ENCODE measurements around the gene GRK4.

The GRK4 gene

DNA sequence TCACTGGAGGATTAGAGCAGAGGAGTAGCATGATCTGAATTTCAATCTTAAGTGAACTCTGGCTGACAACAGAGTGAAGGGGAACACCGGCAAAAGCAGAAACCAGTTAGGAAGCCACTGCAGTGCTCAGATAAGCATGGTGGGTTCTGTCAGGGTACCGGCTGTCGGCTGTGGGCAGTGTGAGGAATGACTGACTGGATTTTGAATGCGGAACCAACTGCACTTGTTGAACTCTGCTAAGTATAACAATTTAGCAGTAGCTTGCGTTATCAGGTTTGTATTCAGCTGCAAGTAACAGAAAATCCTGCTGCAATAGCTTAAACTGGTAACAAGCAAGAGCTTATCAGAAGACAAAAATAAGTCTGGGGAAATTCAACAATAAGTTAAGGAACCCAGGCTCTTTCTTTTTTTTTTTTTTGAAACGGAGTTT, 116.3 kb downstream of the GRK4 start:
- H2AFZ ChIP-seq (ENCODE audit: low read length) = no peak overlapping the region
- no peaks in the 10 kb centered on the region for H3K9me3 ChIP-seq (ENCODE audit: insufficient read depth, low read depth, low read length)
- H3K27me3 ChIP-seq (ENCODE audit: insufficient read depth, low read length, poor library complexity, severe bottlenecking) = no peaks in the 10 kb centered on the region
- peak overlapping the region; percentile 25 for H3K9ac ChIP-seq (ENCODE audit: low read depth, low read length, poor library complexity, severe bottlenecking)
- peak overlapping the region; percentile 50 for H3K4me3 ChIP-seq (ENCODE audit: low read length, poor library complexity, severe bottlenecking)
- 0 out of 2 replicates have a peak, but pooled peaks cover 2% of the 10 kb centered on the region for H3F3A ChIP-seq (ENCODE audit: low read depth)
- peaks cover 57% of the 10 kb centered on the region for H3K4me1 ChIP-seq (ENCODE audit: insufficient read depth, low read length, poor library complexity, severe bottlenecking)
- peak overlapping the region; percentile 73 for H3K4me2 ChIP-seq (ENCODE audit: low read depth, low read length, poor library complexity, severe bottlenecking)
- H4K20me1 ChIP-seq (ENCODE audit: insufficient read depth, low read length, poor library complexity, severe bottlenecking) = peaks cover 56% of the 10 kb centered on the region
- H3K36me3 ChIP-seq (ENCODE audit: insufficient read depth, low read length) = no peaks in the 10 kb centered on the region
- peaks cover 92% of the 10 kb centered on the region for H3K79me2 ChIP-seq (ENCODE audit: insufficient read depth, low read length)
- TF ChIP-seq EZH2phosphoT487 (IDR thresholded peaks at IDR 0.05; ENCODE audit: borderline replicate concordance) = no peak
- TF ChIP-seq, protein P1, sequence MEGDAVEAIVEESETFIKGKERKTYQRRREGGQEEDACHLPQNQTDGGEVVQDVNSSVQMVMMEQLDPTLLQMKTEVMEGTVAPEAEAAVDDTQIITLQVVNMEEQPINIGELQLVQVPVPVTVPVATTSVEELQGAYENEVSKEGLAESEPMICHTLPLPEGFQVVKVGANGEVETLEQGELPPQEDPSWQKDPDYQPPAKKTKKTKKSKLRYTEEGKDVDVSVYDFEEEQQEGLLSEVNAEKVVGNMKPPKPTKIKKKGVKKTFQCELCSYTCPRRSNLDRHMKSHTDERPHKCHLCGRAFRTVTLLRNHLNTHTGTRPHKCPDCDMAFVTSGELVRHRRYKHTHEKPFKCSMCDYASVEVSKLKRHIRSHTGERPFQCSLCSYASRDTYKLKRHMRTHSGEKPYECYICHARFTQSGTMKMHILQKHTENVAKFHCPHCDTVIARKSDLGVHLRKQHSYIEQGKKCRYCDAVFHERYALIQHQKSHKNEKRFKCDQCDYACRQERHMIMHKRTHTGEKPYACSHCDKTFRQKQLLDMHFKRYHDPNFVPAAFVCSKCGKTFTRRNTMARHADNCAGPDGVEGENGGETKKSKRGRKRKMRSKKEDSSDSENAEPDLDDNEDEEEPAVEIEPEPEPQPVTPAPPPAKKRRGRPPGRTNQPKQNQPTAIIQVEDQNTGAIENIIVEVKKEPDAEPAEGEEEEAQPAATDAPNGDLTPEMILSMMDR (conservative IDR thresholded peaks at IDR 0.05; ENCODE audit: low read length) = no peak
- H3K9me2 ChIP-seq (replicated peaks; ENCODE audit: low read depth, low read length) = no peaks in the 10 kb centered on the region

DNA sequence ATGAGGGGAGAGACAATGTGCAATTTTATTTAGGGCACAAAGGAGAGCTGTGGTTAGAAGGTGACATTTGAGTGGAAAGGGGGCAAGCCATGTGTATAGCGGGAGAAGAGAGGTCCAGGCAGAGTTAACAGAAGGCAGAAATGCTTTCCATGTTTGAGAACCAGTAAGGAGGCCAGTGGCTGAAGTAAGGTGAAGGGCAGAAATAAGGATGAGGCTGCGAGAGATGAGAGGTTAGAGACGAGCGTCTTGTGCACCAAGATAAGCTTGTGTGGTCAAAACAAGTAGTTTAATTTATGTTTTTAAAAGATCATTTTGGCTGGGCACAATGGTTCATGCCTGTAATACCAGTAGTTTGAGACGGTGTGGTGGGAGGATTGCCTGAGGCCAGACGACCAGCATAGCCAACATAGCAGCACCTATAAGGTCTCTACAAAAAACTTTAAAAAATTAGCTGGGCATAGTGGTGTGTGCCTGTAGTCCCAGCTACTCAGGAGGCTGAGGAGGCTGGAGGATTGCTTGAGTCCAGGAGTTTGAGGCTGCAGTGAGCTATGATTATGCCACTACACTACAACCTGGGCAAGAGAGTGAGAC, 119.6 kb downstream of the GRK4 start:
- Histone ChIP-seq H3K9me3 (ENCODE audit: insufficient read depth, low read depth, low read length) (no peaks in the 10 kb centered on the region), H3K4me3 (ENCODE audit: low read length, poor library complexity, severe bottlenecking) (no peak overlapping the region), H3K36me3 (ENCODE audit: insufficient read depth, low read length) (peaks cover 10% of the 10 kb centered on the region; the same call in 1 of the 2 replicates), H3K4me2 (ENCODE audit: low read depth, low read length, poor library complexity, severe bottlenecking) (peak overlapping the region; percentile 25), H3K9me2 (replicated peaks; ENCODE audit: low read depth, low read length) (no peaks in the 10 kb centered on the region), H2AFZ (ENCODE audit: low read length) (no peak overlapping the region), H3F3A (ENCODE audit: low read depth) (0 out of 2 replicates have a peak, but pooled peaks cover under 1% of the 10 kb centered on the region), H4K20me1 (ENCODE audit: insufficient read depth, low read length, poor library complexity, severe bottlenecking) (peaks cover 30% of the 10 kb centered on the region), H3K27me3 (ENCODE audit: insufficient read depth, low read length, poor library complexity, severe bottlenecking) (no peaks in the 10 kb centered on the region), H3K79me2 (ENCODE audit: insufficient read depth, low read length) (peaks cover 80% of the 10 kb centered on the region), H3K4me1 (ENCODE audit: insufficient read depth, low read length, poor library complexity, severe bottlenecking) (peaks cover 36% of the 10 kb centered on the region), H3K9ac (ENCODE audit: low read depth, low read length, poor library complexity, severe bottlenecking) (no peak overlapping the region)
- no peak for TF ChIP-seq EZH2phosphoT487 (IDR thresholded peaks at IDR 0.05; ENCODE audit: borderline replicate concordance)
- TF ChIP-seq, protein P1 (conservative IDR thresholded peaks at IDR 0.05; ENCODE audit: low read length) = no peak

DNA sequence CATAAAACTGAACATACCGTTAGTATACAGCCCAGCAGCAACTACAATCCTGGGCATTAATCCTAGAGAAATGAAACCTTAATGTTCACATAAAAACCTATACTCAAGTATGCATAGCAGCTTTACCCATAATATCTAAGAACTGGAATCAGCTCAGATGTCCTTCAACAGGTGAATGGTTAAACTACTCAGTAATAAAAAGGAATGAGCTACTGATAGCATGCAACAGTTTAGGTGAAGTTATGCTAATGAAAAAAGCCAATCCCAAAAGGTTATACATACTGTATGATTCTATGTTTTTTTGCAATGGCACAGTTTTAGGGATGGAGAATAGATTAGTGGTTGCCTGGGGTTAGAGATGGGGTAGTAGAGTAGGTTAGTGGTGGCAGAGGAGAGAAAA, 120.4 kb downstream of the GRK4 start:
- Histone ChIP-seq H3K9me2 (replicated peaks; ENCODE audit: low read depth, low read length) (no peaks in the 10 kb centered on the region), H3K27me3 (ENCODE audit: insufficient read depth, low read length, poor library complexity, severe bottlenecking) (no peaks in the 10 kb centered on the region), H3K4me1 (ENCODE audit: insufficient read depth, low read length, poor library complexity, severe bottlenecking) (peaks cover 33% of the 10 kb centered on the region), H4K20me1 (ENCODE audit: insufficient read depth, low read length, poor library complexity, severe bottlenecking) (peaks cover 24% of the 10 kb centered on the region), H3K4me2 (ENCODE audit: low read depth, low read length, poor library complexity, severe bottlenecking) (no peak overlapping the region), H3K4me3 (ENCODE audit: low read length, poor library complexity, severe bottlenecking) (no peak overlapping the region), H3F3A (ENCODE audit: low read depth) (no peaks in the 10 kb centered on the region), H3K9me3 (ENCODE audit: insufficient read depth, low read depth, low read length) (no peaks in the 10 kb centered on the region), H3K79me2 (ENCODE audit: insufficient read depth, low read length) (peaks cover 72% of the 10 kb centered on the region), H3K36me3 (ENCODE audit: insufficient read depth, low read length) (peaks cover 15% of the 10 kb centered on the region; the same call in 1 of the 2 replicates), H3K9ac (ENCODE audit: low read depth, low read length, poor library complexity, severe bottlenecking) (no peak overlapping the region), H2AFZ (ENCODE audit: low read length) (no peak overlapping the region)
- TF ChIP-seq, protein P1 (conservative IDR thresholded peaks at IDR 0.05; ENCODE audit: low read length) = no peak
- TF ChIP-seq EZH2phosphoT487 (IDR thresholded peaks at IDR 0.05; ENCODE audit: borderline replicate concordance) = no peak

Data from Loucy (cell line).